Naive thymus-derived CD8-positive, alpha-beta T cell (primary cell): ENCODE results near the gene FFAR3. TPM values are rescaled to one million over a fixed set of nuclear protein-coding genes. Genes with fewer than 3 reads are reported as not detected.

Experiments
- ATAC-seq, 2 donors: fragments of 150-1000 bp; cut with Tn5 transposase in 1 of 2; sonication (Bioruptor Pico), chemical (Tn5 transposase) in 1 of 2; 1 replicate in 1 of 2; 2 replicates in 1 of 2; pipeline ENCODE4 v1.10.0; 2021; ENCODE audit warnings: mild to moderate bottlenecking in 2 of 2, moderate library complexity in 2 of 2
- POLR2A ChIA-PET: fragments of 350-600 bp; sonication (Branson Sonifier 250); formaldehyde crosslinking; loops from one replicate; lab custom pipeline; 2021; ENCODE audit warnings: antibody characterized with exemption; lab: Charles Lee
- DNase-seq, 10 donors: peaks; one replicate each; pipeline versions ENCODE4 v3.0.0 to v3.0.0-alpha.2; 2020 to 2022
- H3K27ac Mint-ChIP-seq, 10 donors: one replicate each; pipeline ENCODE4 v1.8.0; 2020 to 2022; ENCODE audit warnings: mild to moderate bottlenecking in 10 of 10, mixed read lengths in 10 of 10, moderate library complexity in 4 of 10, inconsistent platforms in 1 of 10
- H3K27me3 Mint-ChIP-seq, 5 donors: one replicate each; pipeline ENCODE4 v1.8.0; 2021 to 2022; ENCODE audit warnings: mixed read lengths in 5 of 5
- H3K36me3 Mint-ChIP-seq, 3 donors: one replicate each; pipeline ENCODE4 v1.8.0; 2020 to 2022; ENCODE audit warnings: mixed read lengths in 3 of 3, mild to moderate bottlenecking in 2 of 3, inconsistent platforms in 1 of 3
- H3K4me1 Mint-ChIP-seq, 4 donors: one replicate each; pipeline ENCODE4 v1.8.0; 2021 to 2022; ENCODE audit warnings: mixed read lengths in 4 of 4
- H3K4me3 Mint-ChIP-seq, 10 donors: one replicate each; pipeline ENCODE4 v1.8.0; 2020 to 2022; ENCODE audit warnings: mild to moderate bottlenecking in 10 of 10, mixed read lengths in 10 of 10, moderate library complexity in 6 of 10, inconsistent platforms in 1 of 10
- H3K9me3 Mint-ChIP-seq, 9 donors: one replicate each; pipeline ENCODE4 v1.8.0; 2020 to 2022; ENCODE audit warnings: mixed read lengths in 9 of 9, mild to moderate bottlenecking in 3 of 9, inconsistent platforms in 1 of 9, moderate library complexity in 1 of 9
- microRNA-seq: library from miRNA; unstranded; fragments of <30 nt; microRNA quantifications from one replicate; pipeline ENCODE4 v1.2.0, GENCODE V29; 2022; ENCODE audit warnings: borderline microRNAs expressed
- polyA plus RNA-seq, 3 donors: library from polyadenylated mRNA; unstranded; fragments of 300-500 nt; fragmentation: Illumina TruSeq; gene quantifications; one replicate each; pipeline ENCODE4 v1.2.3, GENCODE V29; 2021
- total RNA-seq, 8 experiments: library from RNA in 2 of 8; stranded (reverse) in 2 of 8; gene quantifications; one replicate each; pipeline ENCODE4 v1.2.3 and lab custom pipeline; 2021 to 2026

Gene FFAR3
- total and polyA plus RNA-seq, 5 experiments from 2014 or later = not detected

DNA sequence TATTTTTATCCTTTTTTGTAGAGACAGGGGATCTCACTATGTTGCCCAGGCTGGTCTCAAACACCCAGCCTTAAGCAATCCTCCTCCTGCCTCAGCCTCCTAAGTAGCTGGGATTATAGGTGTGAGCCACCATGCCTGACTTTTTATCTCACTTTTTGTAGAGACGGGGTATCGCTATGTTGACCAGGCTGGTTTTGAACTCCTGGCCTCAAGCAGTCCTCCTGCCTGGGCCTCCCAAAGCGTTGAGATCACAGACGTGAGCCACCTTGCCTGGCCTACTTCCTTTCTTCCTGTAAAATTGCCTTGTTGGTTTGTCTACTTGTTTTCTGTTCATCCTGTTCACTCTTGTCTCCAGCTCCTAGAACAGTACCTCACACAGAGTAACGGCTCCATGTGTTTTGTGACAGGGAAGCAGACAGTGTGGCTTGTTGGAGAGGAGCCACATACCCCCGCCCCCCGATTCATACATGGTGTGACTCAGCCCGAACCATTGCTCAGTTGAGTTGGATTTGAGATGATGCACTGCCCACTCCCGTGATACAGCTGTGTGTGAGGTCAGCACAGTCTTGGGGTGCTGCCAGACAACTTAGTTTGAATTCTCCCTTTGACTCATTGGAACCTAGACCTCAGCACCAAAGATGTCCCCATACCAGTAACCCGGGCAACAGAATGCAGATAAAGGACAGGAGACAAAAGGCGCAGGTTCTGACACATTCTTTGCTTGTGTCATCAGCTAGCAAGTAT lies 46.8 kb downstream of the FFAR3 start:
- no peak overlapping the region for H3K4me3 Mint-ChIP-seq
- ATAC-seq = no peak
- H3K4me1 Mint-ChIP-seq = peaks cover 0 to 10% (median 0%) of the 10 kb centered on the region in 4 donors

GRCh38 chr19:35407619-35408018 lies 49.4 kb downstream of the FFAR3 start:
- H3K4me1 Mint-ChIP-seq = peaks cover 0 to 10% (median 0%) of the 10 kb centered on the region in 4 donors
- H3K27me3 Mint-ChIP-seq = peaks cover 0 to 10% (median 5%) of the 10 kb centered on the region in 5 donors
- no peaks in the 10 kb centered on the region for H3K9me3 Mint-ChIP-seq
- no peaks in the 10 kb centered on the region for H3K36me3 Mint-ChIP-seq
- H3K4me3 Mint-ChIP-seq = no peak overlapping the region
- POLR2A ChIA-PET = no interaction called here
- no peak for DNase-seq
- no peak for ATAC-seq
- H3K27ac Mint-ChIP-seq = no peak overlapping the region

More for the DNA sequence above, 46.8 kb downstream of the FFAR3 start:
- no peak for DNase-seq
- Mint-ChIP-seq H3K27me3 (peaks cover 0 to 9% (median 2%) of the 10 kb centered on the region in 5 donors), H3K36me3 (no peaks in the 10 kb centered on the region), H3K9me3 (no peaks in the 10 kb centered on the region), H3K27ac (peak overlapping the region in 1 of 10 donors; percentile 45)
- POLR2A ChIA-PET = interaction anchor here (0.7 kb wide), 1 partner anchor 162 kb away, joined by 5 read pairs; no protein-coding TSS in a partner anchor

GRCh38 chr19:35408284-35409171 lies 50.3 kb downstream of the FFAR3 start:
- Mint-ChIP-seq H3K27ac (peak overlapping the region in 1 of 10 donors; percentile 17), H3K9me3 (no peaks in the 10 kb centered on the region), H3K4me1 (peaks cover 0 to 10% (median 0%) of the 10 kb centered on the region in 4 donors), H3K4me3 (no peak overlapping the region), H3K27me3 (peaks cover 1 to 17% (median 9%) of the 10 kb centered on the region in 5 donors), H3K36me3 (no peaks in the 10 kb centered on the region)
- ATAC-seq (no peak), DNase-seq (no peak)
- POLR2A ChIA-PET = interaction anchor here (0.6 kb wide), 1 partner anchor 69 kb away, joined by 3 read pairs; no protein-coding TSS in a partner anchor

DNA sequence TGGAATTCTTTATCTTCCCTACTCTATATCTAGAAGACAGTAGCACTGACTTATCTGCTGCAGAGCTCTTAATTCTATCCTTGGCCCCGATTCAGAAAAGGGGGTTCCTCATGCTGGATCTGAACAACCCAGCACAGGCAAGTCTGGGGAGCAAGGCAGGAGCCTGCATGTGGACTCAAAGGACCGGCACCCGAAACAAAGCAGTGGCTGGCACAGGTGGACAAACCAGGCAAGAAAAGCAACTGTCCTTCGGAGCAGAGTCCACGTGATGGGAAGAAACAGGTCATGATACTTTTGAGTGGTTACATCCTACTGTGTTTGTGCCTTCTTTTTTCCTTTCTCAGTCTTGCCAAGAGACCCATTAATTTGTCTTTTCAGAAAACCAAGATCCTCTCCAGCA lies 50.9 kb downstream of the FFAR3 start:
- Mint-ChIP-seq H3K4me1 (peaks cover 0 to 10% (median 0%) of the 10 kb centered on the region in 4 donors), H3K9me3 (no peaks in the 10 kb centered on the region), H3K27ac (no peak overlapping the region), H3K4me3 (no peak overlapping the region), H3K36me3 (no peaks in the 10 kb centered on the region), H3K27me3 (peaks cover 1 to 24% (median 12%) of the 10 kb centered on the region in 5 donors)
- POLR2A ChIA-PET = interaction anchor here (0.6 kb wide), 1 partner anchor 68 kb away, joined by 3 read pairs; no protein-coding TSS in a partner anchor
- DNase-seq (no peak), ATAC-seq (no peak)

Small RNAs within 50 kb of the gene (microRNA-seq; reads per million reads assigned to microRNA genes)
- 1.7 reads per million for gene MIR5196

Other genes with a start within 250 kb of the FFAR3 start
- not detected for gene FXYD3, start 242.6 kb upstream of the FFAR3 start, total RNA-seq
- gene FXYD3, start 242.6 kb upstream of the FFAR3 start, polyA plus RNA-seq = not detected
- 1 to 10 TPM in 1 of 2 experiments, under 1 TPM in 1; 0.52 to 1.6 TPM for gene LGI4, start 223.4 kb upstream of the FFAR3 start, total RNA-seq
- gene LGI4, start 223.4 kb upstream of the FFAR3 start, polyA plus RNA-seq = under 1 TPM in 1 of 3 donors, not detected in 2; 0.18 TPM
- gene FXYD1, start 219.6 kb upstream of the FFAR3 start, total RNA-seq = 1 to 10 TPM in 1 of 2 experiments, not detected in 1; 1.1 TPM
- gene FXYD1, start 219.6 kb upstream of the FFAR3 start, polyA plus RNA-seq = under 1 TPM in 2 of 3 donors, not detected in 1; 0.77 TPM
- 1 to 10 TPM; 5.4 to 6.4 TPM for gene FXYD7, start 215.2 kb upstream of the FFAR3 start, total RNA-seq
- 10 to 100 TPM in 1 of 3 donors, 1 to 10 TPM in 2; 3.7 to 10.2 (median 8.8) TPM for gene FXYD7, start 215.2 kb upstream of the FFAR3 start, polyA plus RNA-seq
- gene FXYD5, start 203.7 kb upstream of the FFAR3 start, total RNA-seq = 100 to 1,000 TPM; 339 to 351 TPM
- 100 to 1,000 TPM; 281 to 544 (median 452) TPM for gene FXYD5, start 203.7 kb upstream of the FFAR3 start, polyA plus RNA-seq
- not detected for gene FAM187B, start 129.7 kb upstream of the FFAR3 start, total RNA-seq
- gene FAM187B, start 129.7 kb upstream of the FFAR3 start, polyA plus RNA-seq = not detected
- 10 to 100 TPM; 57.4 to 59.9 TPM for gene LSR, start 109.5 kb upstream of the FFAR3 start, total RNA-seq
- 100 to 1,000 TPM in 1 of 3 donors, 10 to 100 TPM in 2; 36.7 to 106 (median 65.7) TPM for gene LSR, start 109.5 kb upstream of the FFAR3 start, polyA plus RNA-seq
- gene USF2, start 89.5 kb upstream of the FFAR3 start, total RNA-seq = 100 to 1,000 TPM; 226 to 232 TPM
- gene USF2, start 89.5 kb upstream of the FFAR3 start, polyA plus RNA-seq = 1 to 10 TPM; 4.5 to 6.9 (median 5.2) TPM
- gene HAMP, start 75.9 kb upstream of the FFAR3 start, total RNA-seq = 1 to 10 TPM; 2.5 to 2.6 TPM
- under 1 TPM in 1 of 3 donors, not detected in 2; 0.06 TPM for gene HAMP, start 75.9 kb upstream of the FFAR3 start, polyA plus RNA-seq
- gene MAG, start 66.3 kb upstream of the FFAR3 start, total RNA-seq = not detected
- gene MAG, start 66.3 kb upstream of the FFAR3 start, polyA plus RNA-seq = under 1 TPM in 1 of 3 donors, not detected in 2; 0.08 TPM
- 10 to 100 TPM; 20.0 to 21.1 TPM for gene CD22, start 29.3 kb upstream of the FFAR3 start, total RNA-seq
- gene CD22, start 29.3 kb upstream of the FFAR3 start, polyA plus RNA-seq = under 1 TPM in 2 of 3 donors, not detected in 1; 0.46 to 0.73 TPM
- gene FFAR1, start 10.6 kb upstream of the FFAR3 start, total RNA-seq = not detected
- gene FFAR1, start 10.6 kb upstream of the FFAR3 start, polyA plus RNA-seq = not detected
- gene GPR42, start 12.6 kb downstream of the FFAR3 start, total RNA-seq = not detected
- gene GPR42, start 12.6 kb downstream of the FFAR3 start, polyA plus RNA-seq = not detected
- not detected for gene FFAR2, start 89.8 kb downstream of the FFAR3 start, total RNA-seq
- not detected for gene FFAR2, start 89.8 kb downstream of the FFAR3 start, polyA plus RNA-seq
- not detected for gene KRTDAP, start 132.0 kb downstream of the FFAR3 start, total RNA-seq
- gene KRTDAP, start 132.0 kb downstream of the FFAR3 start, polyA plus RNA-seq = not detected
- gene DMKN, start 155.2 kb downstream of the FFAR3 start, total RNA-seq = 1 to 10 TPM; 1.8 to 2.6 TPM
- 1 to 10 TPM in 1 of 3 donors, under 1 TPM in 2; 0.27 to 5.8 (median 0.42) TPM for gene DMKN, start 155.2 kb downstream of the FFAR3 start, polyA plus RNA-seq
- under 1 TPM in 1 of 2 experiments, not detected in 1; 0.31 TPM for gene SBSN, start 169.9 kb downstream of the FFAR3 start, total RNA-seq
- gene SBSN, start 169.9 kb downstream of the FFAR3 start, polyA plus RNA-seq = not detected
- not detected for gene GAPDHS, start 175.0 kb downstream of the FFAR3 start, total RNA-seq
- not detected for gene GAPDHS, start 175.0 kb downstream of the FFAR3 start, polyA plus RNA-seq
- gene TMEM147, start 187.2 kb downstream of the FFAR3 start, total RNA-seq = 10 to 100 TPM; 31.1 to 34.3 TPM
- gene TMEM147, start 187.2 kb downstream of the FFAR3 start, polyA plus RNA-seq = 100 to 1,000 TPM; 151 to 159 (median 157) TPM
- not detected for gene ATP4A, start 205.2 kb downstream of the FFAR3 start, total RNA-seq
- gene ATP4A, start 205.2 kb downstream of the FFAR3 start, polyA plus RNA-seq = not detected
- not detected for gene PMIS2, start 227.7 kb downstream of the FFAR3 start, total RNA-seq
- not detected for gene PMIS2, start 227.7 kb downstream of the FFAR3 start, polyA plus RNA-seq